HepG2 (cell line): ENCODE measurements around the gene GLTPD2. TPM values are rescaled to one million over a fixed set of nuclear protein-coding genes. Genes with fewer than 3 reads are reported as not detected.

Experiments used
- ATAC-seq: fragments of 200-7000 bp; cut with Tn5 transposase; 3 replicates; pipeline ENCODE4 v1.9.1; 2020; ENCODE audit warnings: mild to moderate bottlenecking, moderate library complexity
- BruUV-seq: library from RNA; stranded (reverse); fragments of 400-500 nt; replicated peaks from 2 replicates; lab custom pipeline; 2021; lab: Mats Ljungman, UMichigan
- CTCF ChIA-PET: fragments of 300-600 bp; formaldehyde crosslinking; extraction: SDS; loops from one replicate; lab custom pipeline; 2021; ENCODE audit warnings: low total read pairs, inconsistent platforms, low intra/inter-chr PET ratio; lab: Yijun Ruan, JAX
- POLR2A ChIA-PET: fragments of 350-600 bp; sonication (Branson Sonifier 250); formaldehyde crosslinking; loops from one replicate; lab custom pipeline; 2020; ENCODE audit warnings: antibody characterized with exemption, inconsistent platforms; lab: Yijun Ruan, JAX
- DNase-seq: peaks from one replicate; pipeline ENCODE4 v3.0.0-alpha.2; 2015; ENCODE audit warnings: low spot score
- FAIRE-seq: peaks from 3 replicates; lab custom pipeline; 2011; peaks lifted over from hg19 to GRCh38; lab: Jason Lieb, UNC
- H2AFZ ChIP-seq: one replicate; pipeline ENCODE4 v1.6.1; 2011; ENCODE audit warnings: low read length, inconsistent platforms
- H3K27ac ChIP-seq: fragments of 300-600 bp; 3 replicates; pipeline ENCODE4 v1.8.0; 2011; ENCODE audit warnings: mixed run types, mild to moderate bottlenecking, mixed read lengths, low read length, inconsistent platforms; ENCODE audit not compliant: insufficient read depth; ENCODE audit errors: extremely low read length
- H3K27me3 ChIP-seq, 2 experiments: fragments of 200-600 bp in 1 of 2; 2 replicates in 1 of 2; 3 replicates in 1 of 2; pipeline versions ENCODE4 v1.6.0 to v1.8.0; 2011; ENCODE audit warnings: low read length in 2 of 2, mild to moderate bottlenecking in 2 of 2, moderate library complexity in 2 of 2, inconsistent platforms in 1 of 2; ENCODE audit not compliant: insufficient read depth in 2 of 2, control insufficient read depth in 1 of 2
- H3K36me3 ChIP-seq, 2 experiments: fragments of 200-600 bp in 1 of 2; replicated peaks in 1 of 2; 2 replicates in 1 of 2; 3 replicates in 1 of 2; pipeline versions ENCODE4 v1.5.1 to v1.8.0; 2011; ENCODE audit warnings: low read length in 2 of 2, inconsistent platforms in 1 of 2; ENCODE audit not compliant: insufficient read depth in 2 of 2, control insufficient read depth in 1 of 2
- H3K4me1 ChIP-seq: 2 replicates; pipeline ENCODE4 v1.5.1; 2012; ENCODE audit warnings: low read length, inconsistent platforms; ENCODE audit not compliant: insufficient read depth
- H3K4me2 ChIP-seq: 2 replicates; pipeline ENCODE4 v1.6.0; 2011; ENCODE audit warnings: low read depth, low read length, inconsistent platforms
- H3K4me3 ChIP-seq, 3 experiments: fragments of 200-600 bp in 1 of 3; sonication (generic), shearing (Covaris generic) in 1 of 3; replicated peaks in 1 of 3; 2 replicates each; pipeline ENCODE4 v1.5.1; 2011 to 2016; ENCODE audit warnings: low read length in 3 of 3, inconsistent platforms in 2 of 3, low read depth in 2 of 3, mild to moderate bottlenecking in 2 of 3, control low read depth in 1 of 3, mixed read lengths in 1 of 3; ENCODE audit not compliant: insufficient read depth in 1 of 3
- H3K79me2 ChIP-seq: one replicate; pipeline ENCODE4 v1.6.1; 2011; ENCODE audit warnings: low read length, inconsistent platforms; ENCODE audit not compliant: insufficient read depth
- H3K9ac ChIP-seq: 2 replicates; pipeline ENCODE4 v1.6.0; 2011; ENCODE audit warnings: mild to moderate bottlenecking, low read depth, low read length, inconsistent platforms; ENCODE audit not compliant: insufficient read depth
- H3K9me3 ChIP-seq: 2 replicates; pipeline ENCODE4 v1.5.1; 2012; ENCODE audit warnings: mild to moderate bottlenecking, low read length
- H4K20me1 ChIP-seq: 2 replicates; pipeline ENCODE4 v1.6.0; 2011; ENCODE audit warnings: inconsistent platforms, mild to moderate bottlenecking, low read length, moderate library complexity; ENCODE audit not compliant: insufficient read depth
- NFYC ChIP-seq: IDR thresholded peaks from 2 replicates; pipeline ENCODE4 v1.6.1; 2016; ENCODE audit warnings: missing genetic modification reagents, missing compliant biosample characterization
- RORA ChIP-seq: sonication (generic); formaldehyde crosslinking; IDR thresholded peaks from 2 replicates; pipeline ENCODE4 v1.5.0; 2020; ENCODE audit warnings: mild to moderate bottlenecking, missing genetic modification reagents, moderate library complexity
- THYN1 ChIP-seq: sonication (generic); formaldehyde crosslinking; IDR thresholded peaks from 2 replicates; pipeline ENCODE4 v1.8.1; 2023; ENCODE audit warnings: low read depth, mild to moderate bottlenecking, moderate library complexity, missing genetic modification reagents, borderline replicate concordance
- ZKSCAN1 ChIP-seq: fragments of 150-350 bp; IDR thresholded peaks from 2 replicates; pipeline ENCODE4 v1.6.1; 2014; ENCODE audit warnings: low read length
- ZNF629 ChIP-seq: sonication (generic); formaldehyde crosslinking; conservative IDR thresholded peaks from 2 replicates; pipeline ENCODE4 v1.5.0; 2020; ENCODE audit warnings: missing genetic modification reagents
- WGBS: methylation state at CpG from one replicate; pipeline ENCODE4 v1.1.6; 2017; ENCODE audit warnings: low lambda C conversion rate; 5-methylcytosine and 5-hydroxymethylcytosine counted together
- in situ Hi-C: cut with HindIII; loops from 2 replicates; pipeline ENCODE4 v1.10.0; 2017; ENCODE audit warnings: low pct_unique_long_range_greater_than_20kb; ENCODE audit not compliant: extremely low pct_ligation_motif_present
- intact Hi-C: fragments of 100-400 bp; cut with micrococcal nuclease; formaldehyde crosslinking; loops from one replicate; pipeline ENCODE4 v1.10.0; 2022; ENCODE audit not compliant: unreplicated experiment
- polyA plus RNA-seq, 8 experiments: library from polyadenylated mRNA; depleted of rRNA in 3 of 8; stranded (reverse) in 7 of 8; unstranded in 1 of 8; fragments of >200 nt; fragmentation: Illumina TruSeq in 4 of 8; extraction: Trizol in 4 of 8; gene quantifications; 2 replicates each; pipeline versions ENCODE4 v1.2.1 to v1.2.3, GENCODE V29; 2011 to 2016; ENCODE audit warnings: low read depth in 4 of 8, missing spikeins in 1 of 8, mixed read lengths in 1 of 8; ENCODE audit not compliant: insufficient read depth in 1 of 8
- total RNA-seq, 5 experiments: library from RNA; depleted of rRNA; stranded (reverse); fragments of >200 nt; fragmentation: Illumina TruSeq; extraction: Trizol; gene quantifications; 2 replicates each; pipeline ENCODE4 v1.2.3, GENCODE V29; 2016; ENCODE audit warnings: low read depth in 1 of 5
- TF ChIP-seq, protein P1 (sequence below): sonication (generic); formaldehyde crosslinking; IDR thresholded peaks from 2 replicates; pipeline ENCODE4 v1.5.1; 2020; ENCODE audit warnings: mild to moderate bottlenecking, missing genetic modification reagents, moderate library complexity
- TF ChIP-seq, protein P2 (sequence below): sonication (generic); formaldehyde crosslinking; IDR thresholded peaks from 2 replicates; pipeline ENCODE4 v1.5.1; 2020; ENCODE audit warnings: mild to moderate bottlenecking, missing genetic modification reagents, moderate library complexity

The GLTPD2 gene
- total and polyA plus RNA-seq, 2 of the 13 experiments (the other 11 are each of a cell fraction or from before 2014, with no cell fraction given) = 7.5 to 12.9 TPM

DNA sequence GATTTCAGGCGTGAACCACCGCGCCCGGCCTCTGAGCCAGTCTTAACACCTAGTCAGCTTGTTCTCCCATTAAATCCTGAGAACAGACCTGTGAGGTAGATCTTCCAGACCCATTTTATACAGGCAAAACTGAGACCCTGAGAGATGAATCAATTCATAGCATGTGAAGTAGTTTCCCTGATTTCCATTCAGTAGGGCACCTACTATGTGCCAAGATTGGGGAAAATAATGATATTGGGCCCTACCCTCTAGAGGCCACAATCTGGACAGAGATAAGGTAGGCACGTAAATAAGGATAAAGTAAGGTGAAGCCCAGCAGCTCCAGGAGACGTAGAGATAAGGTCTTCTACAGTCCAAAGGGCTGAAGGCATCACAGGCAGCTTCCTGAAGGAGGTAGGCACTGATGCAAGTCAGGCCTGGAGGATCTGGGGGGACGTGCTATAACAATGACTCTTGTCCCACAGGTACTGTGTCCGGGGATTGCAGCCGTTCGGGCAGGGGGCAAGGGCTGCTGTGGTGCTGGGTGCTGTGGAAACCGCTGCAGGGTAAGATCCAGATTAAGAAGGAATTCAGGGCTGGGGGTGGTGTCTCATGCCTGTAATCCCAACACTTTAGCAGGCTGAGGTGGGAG is 8.3 kb upstream of the GLTPD2 start:
- no peak overlapping the region for H3K27ac ChIP-seq
- no peak for FAIRE-seq
- ChIA-PET POLR2A (interaction anchor here (1.2 to 13.3 kb wide), 5 partner anchors 8 to 48 kb away, joined by 3 to 317 read pairs (median 17); partner anchors contain the start of genes CXCL16, GLTPD2, MED11 and PSMB6), CTCF (no interaction called here)
- in situ Hi-C loops = loop anchor here (10.0 kb wide), 1 partner anchor 46 kb away; the partner anchor contains the start of genes CXCL16, MED11 and ZMYND15
- H3K36me3 ChIP-seq = peaks cover 5 to 8% of the 10 kb centered on the region in 2 experiments; a peak in 4 of 5 replicates
- intact Hi-C loops = no loop called here
- H3K4me2 ChIP-seq = no peak overlapping the region
- DNase-seq = no peak
- BruUV-seq = no TSS peak
- H4K20me1 ChIP-seq = no peaks in the 10 kb centered on the region
- no peak overlapping the region for H3K4me3 ChIP-seq
- H3K79me2 ChIP-seq = no peaks in the 10 kb centered on the region
- H3K9me3 ChIP-seq = no peaks in the 10 kb centered on the region
- H3K27me3 ChIP-seq = no peaks in the 10 kb centered on the region
- WGBS = 92% methylated on average over 11 of the region's 11 CpGs
- no peak overlapping the region for H3K9ac ChIP-seq
- ATAC-seq = no peak
- H2AFZ ChIP-seq = no peak overlapping the region
- TF ChIP-seq THYN1 (no peak), ZNF629 (CRISPR knock-in tag) (peak; percentile 46; the same call in 1 of the 2 replicates), NFYC (no peak), ZKSCAN1 (peak; percentile 65; the same call in 1 of the 2 replicates), RORA (CRISPR knock-in tag) (no peak)
- TF ChIP-seq, protein P1, sequence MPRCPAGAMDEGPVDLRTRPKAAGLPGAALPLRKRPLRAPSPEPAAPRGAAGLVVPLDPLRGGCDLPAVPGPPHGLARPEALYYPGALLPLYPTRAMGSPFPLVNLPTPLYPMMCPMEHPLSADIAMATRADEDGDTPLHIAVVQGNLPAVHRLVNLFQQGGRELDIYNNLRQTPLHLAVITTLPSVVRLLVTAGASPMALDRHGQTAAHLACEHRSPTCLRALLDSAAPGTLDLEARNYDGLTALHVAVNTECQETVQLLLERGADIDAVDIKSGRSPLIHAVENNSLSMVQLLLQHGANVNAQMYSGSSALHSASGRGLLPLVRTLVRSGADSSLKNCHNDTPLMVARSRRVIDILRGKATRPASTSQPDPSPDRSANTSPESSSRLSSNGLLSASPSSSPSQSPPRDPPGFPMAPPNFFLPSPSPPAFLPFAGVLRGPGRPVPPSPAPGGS (CRISPR knock-in tag) = no peak
- TF ChIP-seq, protein P2, sequence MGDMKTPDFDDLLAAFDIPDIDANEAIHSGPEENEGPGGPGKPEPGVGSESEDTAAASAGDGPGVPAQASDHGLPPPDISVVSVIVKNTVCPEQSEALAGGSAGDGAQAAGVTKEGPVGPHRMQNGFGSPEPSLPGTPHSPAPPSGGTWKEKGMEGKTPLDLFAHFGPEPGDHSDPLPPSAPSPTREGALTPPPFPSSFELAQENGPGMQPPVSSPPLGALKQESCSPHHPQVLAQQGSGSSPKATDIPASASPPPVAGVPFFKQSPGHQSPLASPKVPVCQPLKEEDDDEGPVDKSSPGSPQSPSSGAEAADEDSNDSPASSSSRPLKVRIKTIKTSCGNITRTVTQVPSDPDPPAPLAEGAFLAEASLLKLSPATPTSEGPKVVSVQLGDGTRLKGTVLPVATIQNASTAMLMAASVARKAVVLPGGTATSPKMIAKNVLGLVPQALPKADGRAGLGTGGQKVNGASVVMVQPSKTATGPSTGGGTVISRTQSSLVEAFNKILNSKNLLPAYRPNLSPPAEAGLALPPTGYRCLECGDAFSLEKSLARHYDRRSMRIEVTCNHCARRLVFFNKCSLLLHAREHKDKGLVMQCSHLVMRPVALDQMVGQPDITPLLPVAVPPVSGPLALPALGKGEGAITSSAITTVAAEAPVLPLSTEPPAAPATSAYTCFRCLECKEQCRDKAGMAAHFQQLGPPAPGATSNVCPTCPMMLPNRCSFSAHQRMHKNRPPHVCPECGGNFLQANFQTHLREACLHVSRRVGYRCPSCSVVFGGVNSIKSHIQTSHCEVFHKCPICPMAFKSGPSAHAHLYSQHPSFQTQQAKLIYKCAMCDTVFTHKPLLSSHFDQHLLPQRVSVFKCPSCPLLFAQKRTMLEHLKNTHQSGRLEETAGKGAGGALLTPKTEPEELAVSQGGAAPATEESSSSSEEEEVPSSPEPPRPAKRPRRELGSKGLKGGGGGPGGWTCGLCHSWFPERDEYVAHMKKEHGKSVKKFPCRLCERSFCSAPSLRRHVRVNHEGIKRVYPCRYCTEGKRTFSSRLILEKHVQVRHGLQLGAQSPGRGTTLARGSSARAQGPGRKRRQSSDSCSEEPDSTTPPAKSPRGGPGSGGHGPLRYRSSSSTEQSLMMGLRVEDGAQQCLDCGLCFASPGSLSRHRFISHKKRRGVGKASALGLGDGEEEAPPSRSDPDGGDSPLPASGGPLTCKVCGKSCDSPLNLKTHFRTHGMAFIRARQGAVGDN (CRISPR knock-in tag) = peak; percentile 16; the same call in 1 of the 2 replicates
- peaks cover 42% of the 10 kb centered on the region for H3K4me1 ChIP-seq
